ENCODE results near the gene MAP7.

- TF ChIP-seq CTCF (IDR thresholded peaks at IDR 0.05) (no peak), POLR2A (IDR thresholded peaks at IDR 0.05) (no peak)
Observed at GRCh38 chr6:136526937-136527336, 23.3 kb downstream of the MAP7 start.

Data from Peyer's patch (tissue), 4 donors.